ENCODE results near the gene MB. TPM values are rescaled to one million over a fixed set of nuclear protein-coding genes. Genes with fewer than 3 reads are reported as not detected.

The MB gene
- total RNA-seq, 1 experiment from 2014 or later = not detected

DNA sequence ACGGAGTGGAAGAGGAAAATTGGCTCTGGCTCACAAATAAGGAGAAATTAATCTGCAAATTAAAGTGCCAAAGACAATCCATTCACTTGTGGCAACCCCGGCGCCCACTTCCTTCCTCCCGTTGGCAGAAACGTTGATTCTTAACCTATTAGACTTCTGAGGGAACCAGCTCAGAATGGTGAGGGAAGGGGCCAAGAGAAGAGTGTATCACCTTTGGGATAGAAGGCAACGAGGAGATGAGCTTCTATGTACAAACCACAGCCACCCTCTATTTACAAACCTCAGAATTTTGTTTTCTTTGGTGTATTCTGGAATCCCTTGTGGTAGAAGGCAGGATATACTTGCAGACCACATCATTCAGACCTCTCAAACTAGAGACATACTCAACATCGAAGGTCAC, 1.1 kb downstream of the MB start:
- intact Hi-C loops (cut with micrococcal nuclease; ENCODE audit: unreplicated experiment) = no loop called here
- DNase-seq = no peak
- no TSS peak for BruUV-seq (replicated peaks)
- no peaks in the 10 kb centered on the region for H3K9me3 Mint-ChIP-seq (ENCODE audit: low read depth, unreplicated experiment)
- no peak for TF ChIP-seq CTCF (IDR thresholded peaks at IDR 0.05; ENCODE audit: unreplicated experiment)
- H3K36me3 Mint-ChIP-seq (ENCODE audit: insufficient read depth, unreplicated experiment) = no peaks in the 10 kb centered on the region
- H3K27ac Mint-ChIP-seq (ENCODE audit: unreplicated experiment) = no peak overlapping the region
- CTCF ChIA-PET = interaction anchor here (0.5 kb wide), 1 partner anchor 68 kb away, joined by 5 read pairs; no protein-coding TSS in a partner anchor
- no peaks in the 10 kb centered on the region for H3K4me1 Mint-ChIP-seq (ENCODE audit: low read depth, unreplicated experiment)
- no peak overlapping the region for H3K4me3 Mint-ChIP-seq (ENCODE audit: low read depth, unreplicated experiment)
- no peaks in the 10 kb centered on the region for H3K27me3 Mint-ChIP-seq (ENCODE audit: unreplicated experiment)

- no peaks in the 10 kb centered on the region for H3K9me3 Mint-ChIP-seq (ENCODE audit: low read depth, unreplicated experiment)
- no peaks in the 10 kb centered on the region for H3K27me3 Mint-ChIP-seq (ENCODE audit: unreplicated experiment)
- H3K4me1 Mint-ChIP-seq (ENCODE audit: low read depth, unreplicated experiment) = no peaks in the 10 kb centered on the region
- CTCF ChIA-PET = no interaction called here
- no peak for DNase-seq
- no peaks in the 10 kb centered on the region for H3K36me3 Mint-ChIP-seq (ENCODE audit: insufficient read depth, unreplicated experiment)
- intact Hi-C loops (cut with micrococcal nuclease; ENCODE audit: unreplicated experiment) = no loop called here
- H3K27ac Mint-ChIP-seq (ENCODE audit: unreplicated experiment) = no peak overlapping the region
- BruUV-seq (replicated peaks) = no TSS peak
- no peak overlapping the region for H3K4me3 Mint-ChIP-seq (ENCODE audit: low read depth, unreplicated experiment)
- no peak for TF ChIP-seq CTCF (IDR thresholded peaks at IDR 0.05; ENCODE audit: unreplicated experiment)
Measured at GRCh38 chr22:35615156-35615555, 2.0 kb downstream of the MB start.

DNA sequence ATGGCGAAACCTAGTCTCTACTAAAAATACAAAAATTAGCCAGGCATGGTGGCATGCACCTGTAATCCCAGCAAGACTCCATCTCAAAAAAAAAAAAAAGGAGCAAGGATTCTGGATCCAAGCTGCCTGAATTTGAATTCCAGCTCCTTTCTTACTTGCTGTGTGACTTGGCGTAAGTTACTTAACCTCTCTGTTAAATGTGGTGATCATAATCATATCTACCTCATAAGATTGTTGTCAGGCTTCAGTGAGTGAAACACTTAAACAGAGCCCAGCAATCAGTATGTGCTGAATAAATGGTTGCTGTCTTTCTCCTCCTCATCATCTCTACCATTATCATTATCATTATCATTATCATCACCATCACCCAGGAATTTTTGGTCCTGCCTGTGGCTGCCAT, 2.7 kb downstream of the MB start:
- intact Hi-C loops (cut with micrococcal nuclease; ENCODE audit: unreplicated experiment) = no loop called here
- no peaks in the 10 kb centered on the region for H3K9me3 Mint-ChIP-seq (ENCODE audit: low read depth, unreplicated experiment)
- CTCF ChIA-PET = no interaction called here
- H3K36me3 Mint-ChIP-seq (ENCODE audit: insufficient read depth, unreplicated experiment) = no peaks in the 10 kb centered on the region
- no peaks in the 10 kb centered on the region for H3K4me1 Mint-ChIP-seq (ENCODE audit: low read depth, unreplicated experiment)
- H3K27me3 Mint-ChIP-seq (ENCODE audit: unreplicated experiment) = no peaks in the 10 kb centered on the region
- no peak overlapping the region for H3K27ac Mint-ChIP-seq (ENCODE audit: unreplicated experiment)
- BruUV-seq (replicated peaks) = no TSS peak
- TF ChIP-seq CTCF (IDR thresholded peaks at IDR 0.05; ENCODE audit: unreplicated experiment) = no peak
- no peak for DNase-seq
- no peak overlapping the region for H3K4me3 Mint-ChIP-seq (ENCODE audit: low read depth, unreplicated experiment)

DNA sequence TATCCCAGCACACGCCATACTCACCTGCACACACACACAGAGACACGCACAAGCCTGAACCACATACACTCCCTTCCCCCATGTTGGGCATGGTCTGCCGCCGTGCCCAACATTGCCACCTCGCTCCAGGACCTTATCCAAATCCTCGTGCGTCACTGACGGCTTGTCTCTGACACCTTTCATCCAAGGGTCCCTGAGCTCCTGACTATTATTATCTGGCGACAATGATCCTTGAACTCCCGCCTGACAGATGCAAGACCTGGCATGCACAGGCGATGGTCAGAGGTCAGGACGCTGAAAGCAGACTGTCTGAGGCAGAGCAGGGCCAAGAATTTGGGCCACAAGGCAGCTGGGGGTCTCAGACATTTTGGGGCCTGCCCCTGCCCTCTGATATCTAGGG, 4.2 kb downstream of the MB start:
- Mint-ChIP-seq H3K27ac (ENCODE audit: unreplicated experiment) (no peak overlapping the region), H3K4me3 (ENCODE audit: low read depth, unreplicated experiment) (no peak overlapping the region), H3K4me1 (ENCODE audit: low read depth, unreplicated experiment) (no peaks in the 10 kb centered on the region), H3K9me3 (ENCODE audit: low read depth, unreplicated experiment) (no peaks in the 10 kb centered on the region), H3K36me3 (ENCODE audit: insufficient read depth, unreplicated experiment) (no peaks in the 10 kb centered on the region), H3K27me3 (ENCODE audit: unreplicated experiment) (no peaks in the 10 kb centered on the region)
- intact Hi-C loops (cut with micrococcal nuclease; ENCODE audit: unreplicated experiment) = no loop called here
- DNase-seq = no peak
- CTCF ChIA-PET = no interaction called here
- BruUV-seq (replicated peaks) = no TSS peak
- no peak for TF ChIP-seq CTCF (IDR thresholded peaks at IDR 0.05; ENCODE audit: unreplicated experiment)

All from Calu3 (cell line).